Central memory CD8-positive, alpha-beta T cell (primary cell): ENCODE results near the gene GJC2.

Experiments used
- ATAC-seq: fragments of 150-1000 bp; cut with Tn5 transposase; replicated peaks from 2 replicates; pipeline ENCODE4 v1.10.0; 2022; ENCODE audit warnings: mild to moderate bottlenecking, moderate FRiP score, moderate number of reproducible peaks; ENCODE audit not compliant: poor library complexity, severe bottlenecking; ENCODE audit errors: extremely low read depth
- DNase-seq, 2 donors: peaks; one replicate each; pipeline ENCODE4 v3.0.0; 2021; ENCODE audit warnings: low spot score in 2 of 2
- H3K27ac Mint-ChIP-seq: one replicate; pipeline ENCODE4 v1.8.0; 2022; ENCODE audit warnings: low read depth, mild to moderate bottlenecking, moderate library complexity, mixed read lengths
- H3K27me3 Mint-ChIP-seq: one replicate; pipeline ENCODE4 v1.8.0; 2022; ENCODE audit warnings: mixed read lengths
- H3K36me3 Mint-ChIP-seq: one replicate; pipeline ENCODE4 v1.8.0; 2022; ENCODE audit warnings: mild to moderate bottlenecking, moderate library complexity, mixed read lengths; ENCODE audit not compliant: insufficient read depth
- H3K4me1 Mint-ChIP-seq: one replicate; pipeline ENCODE4 v1.8.0; 2022; ENCODE audit warnings: mixed read lengths
- H3K4me3 Mint-ChIP-seq: one replicate; pipeline ENCODE4 v1.8.0; 2022; ENCODE audit warnings: mild to moderate bottlenecking, moderate library complexity, mixed read lengths
- H3K9me3 Mint-ChIP-seq: one replicate; pipeline ENCODE4 v1.8.0; 2022; ENCODE audit warnings: mixed read lengths

The GJC2 gene

GRCh38 chr1:228208831-228209551 lies 59.3 kb downstream of the GJC2 start:
- Mint-ChIP-seq H3K36me3 (peaks cover 6% of the 10 kb centered on the region), H3K4me1 (no peaks in the 10 kb centered on the region), H3K27me3 (no peaks in the 10 kb centered on the region), H3K4me3 (no peak overlapping the region), H3K27ac (no peak overlapping the region), H3K9me3 (no peaks in the 10 kb centered on the region)
- no peak for DNase-seq
- no peak for ATAC-seq
